ENCODE measurements around the gene MYO16.

DNA sequence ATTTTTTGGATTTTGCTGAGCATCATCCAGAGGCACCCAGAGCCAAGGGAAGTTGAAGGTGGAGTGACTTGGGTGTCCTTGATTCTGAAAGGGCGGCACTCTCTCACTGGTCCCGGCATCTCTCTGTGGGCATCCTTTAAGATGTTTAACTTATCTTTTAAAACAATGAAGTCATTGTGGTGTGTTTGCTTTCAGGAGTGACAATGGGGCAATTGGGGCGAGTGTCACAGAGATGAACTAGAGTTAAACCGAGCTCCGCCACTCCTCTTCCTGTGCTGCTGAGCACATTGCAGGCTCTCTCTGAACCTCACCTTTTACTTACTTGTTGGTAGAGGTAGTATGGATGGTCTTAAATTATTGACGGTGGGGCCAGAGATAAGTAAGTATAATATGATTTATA lies 295.7 kb downstream of the MYO16 start:
- TF ChIP-seq CTCF (IDR thresholded peaks at IDR 0.05), result no peak
- no peak for TF ChIP-seq POLR2A (IDR thresholded peaks at IDR 0.05)
